ENCODE results near the gene TNIK.

The TNIK gene

GRCh38 chr3:171385086-171385485 lies 75.1 kb downstream of the TNIK start:
- peaks cover 18% of the 10 kb centered on the region for H3K4me1 ChIP-seq (ENCODE audit: insufficient read depth, low read length, poor library complexity, severe bottlenecking)
- no peak overlapping the region for H3K9ac ChIP-seq (ENCODE audit: low read depth, low read length, poor library complexity, severe bottlenecking)
- no peaks in the 10 kb centered on the region for H3K27me3 ChIP-seq (ENCODE audit: insufficient read depth, low read length, poor library complexity, severe bottlenecking)
- no peak overlapping the region for H2AFZ ChIP-seq (ENCODE audit: low read length)
- no peaks in the 10 kb centered on the region for H3F3A ChIP-seq (ENCODE audit: low read depth)
- no peaks in the 10 kb centered on the region for H3K36me3 ChIP-seq (ENCODE audit: insufficient read depth, low read length)
- no peak overlapping the region for H3K4me2 ChIP-seq (ENCODE audit: low read depth, low read length, poor library complexity, severe bottlenecking)
- H3K9me3 ChIP-seq (ENCODE audit: insufficient read depth, low read depth, low read length): no peaks in the 10 kb centered on the region
- H3K79me2 ChIP-seq (ENCODE audit: insufficient read depth, low read length): peaks cover 96% of the 10 kb centered on the region
- TF ChIP-seq CTCF (conservative IDR thresholded peaks at IDR 0.05; ENCODE audit: low read length): no peak
- no peak for TF ChIP-seq EZH2phosphoT487 (IDR thresholded peaks at IDR 0.05; ENCODE audit: borderline replicate concordance)
- no peak overlapping the region for H3K4me3 ChIP-seq (ENCODE audit: low read length, poor library complexity, severe bottlenecking)
- H3K9me2 ChIP-seq (replicated peaks; ENCODE audit: low read depth, low read length): no peaks in the 10 kb centered on the region
- H4K20me1 ChIP-seq (ENCODE audit: insufficient read depth, low read length, poor library complexity, severe bottlenecking): peaks cover 20% of the 10 kb centered on the region

GRCh38 chr3:171384101-171384891 lies 75.9 kb downstream of the TNIK start:
- Histone ChIP-seq H3K4me2 (ENCODE audit: low read depth, low read length, poor library complexity, severe bottlenecking) (no peak overlapping the region), H3K79me2 (ENCODE audit: insufficient read depth, low read length) (peaks cover 89% of the 10 kb centered on the region), H3K9me2 (replicated peaks; ENCODE audit: low read depth, low read length) (no peaks in the 10 kb centered on the region), H3K36me3 (ENCODE audit: insufficient read depth, low read length) (no peaks in the 10 kb centered on the region), H3K9ac (ENCODE audit: low read depth, low read length, poor library complexity, severe bottlenecking) (no peak overlapping the region), H3K27me3 (ENCODE audit: insufficient read depth, low read length, poor library complexity, severe bottlenecking) (no peaks in the 10 kb centered on the region), H3K9me3 (ENCODE audit: insufficient read depth, low read depth, low read length) (no peaks in the 10 kb centered on the region), H3F3A (ENCODE audit: low read depth) (no peaks in the 10 kb centered on the region), H2AFZ (ENCODE audit: low read length) (no peak overlapping the region), H4K20me1 (ENCODE audit: insufficient read depth, low read length, poor library complexity, severe bottlenecking) (peaks cover 20% of the 10 kb centered on the region), H3K4me3 (ENCODE audit: low read length, poor library complexity, severe bottlenecking) (no peak overlapping the region), H3K4me1 (ENCODE audit: insufficient read depth, low read length, poor library complexity, severe bottlenecking) (peaks cover 18% of the 10 kb centered on the region)
- TF ChIP-seq CTCF (conservative IDR thresholded peaks at IDR 0.05; ENCODE audit: low read length): no peak
- TF ChIP-seq EZH2phosphoT487 (IDR thresholded peaks at IDR 0.05; ENCODE audit: borderline replicate concordance): no peak

DNA sequence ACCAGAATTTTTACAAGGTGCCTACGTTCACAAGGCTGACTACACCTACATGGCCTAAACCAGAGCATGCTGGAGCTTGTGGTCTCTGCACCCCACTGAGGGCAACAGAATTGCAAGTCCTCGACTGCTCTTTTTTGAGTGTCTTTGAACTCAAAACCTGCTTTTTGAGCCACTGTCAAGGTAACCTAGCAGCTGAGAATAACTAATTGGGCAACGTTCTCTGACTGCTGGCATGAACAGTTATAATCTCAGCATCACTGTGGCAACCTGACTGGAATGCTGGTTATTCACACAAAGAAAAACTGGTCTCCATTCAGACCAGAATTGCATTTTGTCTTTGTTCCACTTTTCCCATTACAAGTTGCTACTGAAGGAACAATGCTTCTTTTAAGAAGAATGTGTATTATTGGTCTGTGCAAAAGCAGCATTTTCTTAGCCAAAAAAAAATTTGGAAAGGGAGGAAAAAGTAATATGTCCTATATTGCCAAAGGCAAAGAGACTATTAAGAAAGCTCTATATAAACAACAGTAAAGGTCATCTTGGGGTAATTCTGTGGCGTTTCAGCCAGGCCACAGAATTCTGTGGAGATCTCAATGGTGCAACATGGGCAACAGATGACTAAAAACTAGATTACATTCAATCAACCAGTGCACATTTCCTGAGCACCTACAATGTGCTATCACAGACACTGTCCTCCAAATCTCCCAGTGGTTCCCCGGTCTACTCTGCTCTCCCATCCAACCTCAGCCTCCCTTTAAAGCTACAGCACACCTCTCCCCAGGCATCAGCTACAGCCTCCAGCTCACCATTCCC lies 76.8 kb downstream of the TNIK start:
- TF ChIP-seq CTCF (conservative IDR thresholded peaks at IDR 0.05; ENCODE audit: low read length) (no peak), EZH2phosphoT487 (IDR thresholded peaks at IDR 0.05; ENCODE audit: borderline replicate concordance) (no peak)
- H3K36me3 ChIP-seq (ENCODE audit: insufficient read depth, low read length): no peaks in the 10 kb centered on the region
- H3K9me3 ChIP-seq (ENCODE audit: insufficient read depth, low read depth, low read length): no peaks in the 10 kb centered on the region
- no peaks in the 10 kb centered on the region for H3F3A ChIP-seq (ENCODE audit: low read depth)
- peaks cover 20% of the 10 kb centered on the region for H4K20me1 ChIP-seq (ENCODE audit: insufficient read depth, low read length, poor library complexity, severe bottlenecking)
- H3K4me3 ChIP-seq (ENCODE audit: low read length, poor library complexity, severe bottlenecking): no peak overlapping the region
- H2AFZ ChIP-seq (ENCODE audit: low read length): no peak overlapping the region
- H3K79me2 ChIP-seq (ENCODE audit: insufficient read depth, low read length): peaks cover 85% of the 10 kb centered on the region
- H3K4me1 ChIP-seq (ENCODE audit: insufficient read depth, low read length, poor library complexity, severe bottlenecking): peaks cover 18% of the 10 kb centered on the region
- H3K9me2 ChIP-seq (replicated peaks; ENCODE audit: low read depth, low read length): no peaks in the 10 kb centered on the region
- no peaks in the 10 kb centered on the region for H3K27me3 ChIP-seq (ENCODE audit: insufficient read depth, low read length, poor library complexity, severe bottlenecking)
- no peak overlapping the region for H3K4me2 ChIP-seq (ENCODE audit: low read depth, low read length, poor library complexity, severe bottlenecking)
- H3K9ac ChIP-seq (ENCODE audit: low read depth, low read length, poor library complexity, severe bottlenecking): no peak overlapping the region

Data from Loucy (cell line).